ENCODE measurements around the gene DNAJC24.

DNAJC24 gene

DNA sequence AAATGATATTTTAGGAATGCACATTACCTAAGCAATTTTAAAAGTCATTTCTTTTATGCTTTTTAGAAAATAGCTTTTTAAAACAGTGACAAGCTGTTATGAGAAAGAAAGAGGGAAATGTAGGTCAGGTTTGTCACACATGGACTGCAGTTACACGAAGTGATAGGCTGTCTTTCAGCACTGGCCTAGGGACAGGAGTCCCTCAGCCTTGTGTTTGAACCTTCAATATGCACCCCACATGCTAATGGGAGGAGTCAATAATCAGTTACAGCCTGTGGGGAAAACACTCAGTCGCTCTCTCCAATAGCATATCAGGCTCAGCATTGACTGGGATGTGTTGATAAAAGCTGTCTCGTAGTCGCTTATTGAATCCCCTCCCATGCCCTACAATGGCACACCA, 45.8 kb downstream of the DNAJC24 start:
- no peak overlapping the region for H3K27ac ChIP-seq (ENCODE audit: extremely low read depth, low read depth, low read length)
- no peaks in the 10 kb centered on the region for H3K36me3 ChIP-seq (ENCODE audit: control insufficient read depth in 2 of 2, insufficient read depth in 1 of 2, low read length in 2 of 2)
- POLR2A ChIA-PET, result no interaction called here
- TF ChIP-seq, protein P1, sequence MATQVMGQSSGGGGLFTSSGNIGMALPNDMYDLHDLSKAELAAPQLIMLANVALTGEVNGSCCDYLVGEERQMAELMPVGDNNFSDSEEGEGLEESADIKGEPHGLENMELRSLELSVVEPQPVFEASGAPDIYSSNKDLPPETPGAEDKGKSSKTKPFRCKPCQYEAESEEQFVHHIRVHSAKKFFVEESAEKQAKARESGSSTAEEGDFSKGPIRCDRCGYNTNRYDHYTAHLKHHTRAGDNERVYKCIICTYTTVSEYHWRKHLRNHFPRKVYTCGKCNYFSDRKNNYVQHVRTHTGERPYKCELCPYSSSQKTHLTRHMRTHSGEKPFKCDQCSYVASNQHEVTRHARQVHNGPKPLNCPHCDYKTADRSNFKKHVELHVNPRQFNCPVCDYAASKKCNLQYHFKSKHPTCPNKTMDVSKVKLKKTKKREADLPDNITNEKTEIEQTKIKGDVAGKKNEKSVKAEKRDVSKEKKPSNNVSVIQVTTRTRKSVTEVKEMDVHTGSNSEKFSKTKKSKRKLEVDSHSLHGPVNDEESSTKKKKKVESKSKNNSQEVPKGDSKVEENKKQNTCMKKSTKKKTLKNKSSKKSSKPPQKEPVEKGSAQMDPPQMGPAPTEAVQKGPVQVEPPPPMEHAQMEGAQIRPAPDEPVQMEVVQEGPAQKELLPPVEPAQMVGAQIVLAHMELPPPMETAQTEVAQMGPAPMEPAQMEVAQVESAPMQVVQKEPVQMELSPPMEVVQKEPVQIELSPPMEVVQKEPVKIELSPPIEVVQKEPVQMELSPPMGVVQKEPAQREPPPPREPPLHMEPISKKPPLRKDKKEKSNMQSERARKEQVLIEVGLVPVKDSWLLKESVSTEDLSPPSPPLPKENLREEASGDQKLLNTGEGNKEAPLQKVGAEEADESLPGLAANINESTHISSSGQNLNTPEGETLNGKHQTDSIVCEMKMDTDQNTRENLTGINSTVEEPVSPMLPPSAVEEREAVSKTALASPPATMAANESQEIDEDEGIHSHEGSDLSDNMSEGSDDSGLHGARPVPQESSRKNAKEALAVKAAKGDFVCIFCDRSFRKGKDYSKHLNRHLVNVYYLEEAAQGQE (tag by site-specific recombination; IDR thresholded peaks at IDR 0.05), result 0 out of 2 replicates have a peak, but pooled peaks have one; percentile 32
- TF ChIP-seq, protein P2, sequence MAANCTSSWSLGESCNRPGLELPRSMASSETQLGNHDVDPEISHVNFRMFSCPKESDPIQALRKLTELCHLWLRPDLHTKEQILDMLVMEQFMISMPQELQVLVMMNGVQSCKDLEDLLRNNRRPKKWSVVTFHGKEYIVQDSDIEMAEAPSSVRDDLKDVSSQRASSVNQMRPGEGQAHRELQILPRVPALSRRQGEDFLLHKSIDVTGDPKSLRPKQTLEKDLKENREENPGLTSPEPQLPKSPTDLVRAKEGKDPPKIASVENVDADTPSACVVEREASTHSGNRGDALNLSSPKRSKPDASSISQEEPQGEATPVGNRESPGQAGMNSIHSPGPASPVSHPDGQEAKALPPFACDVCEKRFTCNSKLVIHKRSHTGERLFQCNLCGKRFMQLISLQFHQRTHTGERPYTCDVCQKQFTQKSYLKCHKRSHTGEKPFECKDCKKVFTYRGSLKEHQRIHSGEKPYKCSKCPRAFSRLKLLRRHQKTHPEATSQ (tag by site-specific recombination; IDR thresholded peaks at IDR 0.05), result no peak
- no peak overlapping the region for H3K4me3 ChIP-seq (ENCODE audit: low read depth, low read length)
- peaks cover 3% of the 10 kb centered on the region; the same call in 1 of the 2 replicates for H3K4me1 ChIP-seq (ENCODE audit: control insufficient read depth, insufficient read depth, low read length)
- no peaks in the 10 kb centered on the region for H3K9me3 ChIP-seq (ENCODE audit: control insufficient read depth, insufficient read depth, low read depth, low read length)
- CTCF ChIA-PET, result interaction anchor here (1.2 kb wide), 1 partner anchor 591 kb away, joined by 5 read pairs; no protein-coding TSS in a partner anchor

DNA sequence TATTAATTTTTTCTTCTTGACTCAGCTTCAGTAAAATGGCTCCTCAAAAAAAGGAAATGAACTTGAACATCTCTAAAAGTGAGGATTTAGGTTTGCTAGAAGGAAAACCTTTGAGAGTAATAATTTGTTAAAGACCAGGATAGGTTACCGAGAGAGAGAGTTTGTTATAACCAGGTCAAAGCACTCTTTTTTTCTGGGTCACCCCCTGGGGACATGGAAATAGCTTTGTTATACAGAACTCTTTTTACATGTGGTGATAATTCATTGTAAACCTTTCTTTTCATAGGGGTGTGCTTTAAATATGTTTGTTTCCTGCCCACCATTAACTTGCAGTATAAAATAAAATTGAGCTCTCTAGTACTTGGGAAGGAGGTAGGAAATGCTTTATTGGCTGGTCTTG, 47.7 kb downstream of the DNAJC24 start:
- TF ChIP-seq, protein P3, sequence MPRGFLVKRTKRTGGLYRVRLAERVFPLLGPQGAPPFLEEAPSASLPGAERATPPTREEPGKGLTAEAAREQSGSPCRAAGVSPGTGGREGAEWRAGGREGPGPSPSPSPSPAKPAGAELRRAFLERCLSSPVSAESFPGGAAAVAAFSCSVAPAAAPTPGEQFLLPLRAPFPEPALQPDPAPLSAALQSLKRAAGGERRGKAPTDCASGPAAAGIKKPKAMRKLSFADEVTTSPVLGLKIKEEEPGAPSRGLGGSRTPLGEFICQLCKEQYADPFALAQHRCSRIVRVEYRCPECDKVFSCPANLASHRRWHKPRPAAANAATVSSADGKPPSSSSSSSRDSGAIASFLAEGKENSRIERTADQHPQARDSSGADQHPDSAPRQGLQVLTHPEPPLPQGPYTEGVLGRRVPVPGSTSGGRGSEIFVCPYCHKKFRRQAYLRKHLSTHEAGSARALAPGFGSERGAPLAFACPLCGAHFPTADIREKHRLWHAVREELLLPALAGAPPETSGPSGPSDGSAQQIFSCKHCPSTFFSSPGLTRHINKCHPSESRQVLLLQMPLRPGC (tag by site-specific recombination; IDR thresholded peaks at IDR 0.05), result no peak
- TF ChIP-seq ZBTB1 (tag by site-specific recombination; IDR thresholded peaks at IDR 0.05), result no peak
- TF ChIP-seq GLI4 (tag by site-specific recombination; IDR thresholded peaks at IDR 0.05), result no peak
- H3K4me3 ChIP-seq (ENCODE audit: low read depth, low read length), result no peak overlapping the region
- no peak overlapping the region for H3K27ac ChIP-seq (ENCODE audit: extremely low read depth, low read depth, low read length)
- ChIA-PET CTCF (interaction anchor here (0.8 to 1.2 kb wide), 3 partner anchors 20 to 541 kb away, joined by 3 read pairs; no protein-coding TSS in a partner anchor), POLR2A (interaction anchor here (0.6 kb wide), 1 partner anchor 63 kb away, joined by 3 read pairs; no protein-coding TSS in a partner anchor)
- peaks cover 3% of the 10 kb centered on the region; the same call in 1 of the 2 replicates for H3K4me1 ChIP-seq (ENCODE audit: control insufficient read depth, insufficient read depth, low read length)
- no peaks in the 10 kb centered on the region for H3K9me3 ChIP-seq (ENCODE audit: control insufficient read depth, insufficient read depth, low read depth, low read length)
- no peaks in the 10 kb centered on the region for H3K36me3 ChIP-seq (ENCODE audit: control insufficient read depth in 2 of 2, insufficient read depth in 1 of 2, low read length in 2 of 2)

DNA sequence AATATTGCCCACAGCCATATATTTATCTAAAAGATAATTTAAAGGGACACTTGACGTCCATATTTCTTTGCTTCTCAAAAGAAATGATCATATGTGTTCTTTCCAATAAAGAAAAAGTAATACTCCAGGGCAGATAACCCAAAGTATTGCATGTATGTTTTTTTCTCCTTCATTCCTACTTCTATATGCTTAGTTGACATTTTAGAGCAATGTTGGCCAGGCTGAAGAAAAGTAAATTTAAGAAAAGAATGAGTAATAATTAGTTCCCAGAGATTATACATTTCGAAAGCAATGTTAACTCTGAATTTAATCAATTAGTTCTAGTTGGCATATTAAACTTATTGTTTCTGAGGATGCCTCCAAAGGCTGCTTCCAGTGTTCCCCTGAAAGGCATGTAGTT, 48.2 kb downstream of the DNAJC24 start:
- Histone ChIP-seq H3K36me3 (ENCODE audit: control insufficient read depth in 2 of 2, insufficient read depth in 1 of 2, low read length in 2 of 2) (no peaks in the 10 kb centered on the region), H3K4me3 (ENCODE audit: low read depth, low read length) (no peak overlapping the region), H3K9me3 (ENCODE audit: control insufficient read depth, insufficient read depth, low read depth, low read length) (no peaks in the 10 kb centered on the region), H3K27ac (ENCODE audit: extremely low read depth, low read depth, low read length) (no peak overlapping the region), H3K4me1 (ENCODE audit: control insufficient read depth, insufficient read depth, low read length) (peaks cover 3% of the 10 kb centered on the region; the same call in 1 of the 2 replicates)
- CTCF ChIA-PET, result interaction anchor here (0.8 kb wide), 1 partner anchor 20 kb away, joined by 3 read pairs; no protein-coding TSS in a partner anchor
- POLR2A ChIA-PET, result no interaction called here
- TF ChIP-seq ZNF311 (tag by site-specific recombination; IDR thresholded peaks at IDR 0.05; ENCODE audit: borderline replicate concordance) (no peak), ZNF510 (tag by site-specific recombination; IDR thresholded peaks at IDR 0.05; ENCODE audit: insufficient replicate concordance) (no peak)

DNA sequence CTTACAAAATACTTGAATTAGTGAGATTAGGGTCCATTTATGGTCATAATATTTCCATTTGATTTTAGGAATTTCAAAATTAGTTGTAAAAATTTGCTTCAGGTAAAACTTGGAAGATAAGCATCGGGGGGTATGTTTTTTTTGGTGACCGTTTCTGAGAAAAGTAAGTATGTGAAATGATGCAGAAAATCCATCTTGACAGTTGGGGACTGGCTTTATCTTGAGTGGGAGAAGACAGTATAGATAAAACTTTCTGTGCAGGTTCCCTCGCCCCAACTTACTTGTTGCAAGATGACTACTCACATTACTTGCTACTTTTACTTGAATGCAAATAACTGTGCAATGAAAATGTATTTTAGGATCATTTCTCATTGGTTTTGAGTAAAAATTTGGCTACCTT, 49.5 kb downstream of the DNAJC24 start:
- H3K4me1 ChIP-seq (ENCODE audit: control insufficient read depth, insufficient read depth, low read length), result peaks cover 3% of the 10 kb centered on the region; the same call in 1 of the 2 replicates
- CTCF ChIA-PET, result no interaction called here
- TF ChIP-seq SCRT1 (tag by site-specific recombination; IDR thresholded peaks at IDR 0.05; ENCODE audit: borderline replicate concordance), result peak; percentile 46; the same call in 1 of the 2 replicates
- TF ChIP-seq, protein P4, sequence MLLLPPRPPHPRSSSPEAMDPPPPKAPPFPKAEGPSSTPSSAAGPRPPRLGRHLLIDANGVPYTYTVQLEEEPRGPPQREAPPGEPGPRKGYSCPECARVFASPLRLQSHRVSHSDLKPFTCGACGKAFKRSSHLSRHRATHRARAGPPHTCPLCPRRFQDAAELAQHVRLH (tag by site-specific recombination; IDR thresholded peaks at IDR 0.05), result 0 out of 2 replicates have a peak, but pooled peaks have one; percentile 48
- TF ChIP-seq, protein P5, sequence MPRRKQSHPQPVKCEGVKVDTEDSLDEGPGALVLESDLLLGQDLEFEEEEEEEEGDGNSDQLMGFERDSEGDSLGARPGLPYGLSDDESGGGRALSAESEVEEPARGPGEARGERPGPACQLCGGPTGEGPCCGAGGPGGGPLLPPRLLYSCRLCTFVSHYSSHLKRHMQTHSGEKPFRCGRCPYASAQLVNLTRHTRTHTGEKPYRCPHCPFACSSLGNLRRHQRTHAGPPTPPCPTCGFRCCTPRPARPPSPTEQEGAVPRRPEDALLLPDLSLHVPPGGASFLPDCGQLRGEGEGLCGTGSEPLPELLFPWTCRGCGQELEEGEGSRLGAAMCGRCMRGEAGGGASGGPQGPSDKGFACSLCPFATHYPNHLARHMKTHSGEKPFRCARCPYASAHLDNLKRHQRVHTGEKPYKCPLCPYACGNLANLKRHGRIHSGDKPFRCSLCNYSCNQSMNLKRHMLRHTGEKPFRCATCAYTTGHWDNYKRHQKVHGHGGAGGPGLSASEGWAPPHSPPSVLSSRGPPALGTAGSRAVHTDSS (tag by site-specific recombination; IDR thresholded peaks at IDR 0.05), result no peak
- no peak for TF ChIP-seq ZNF324 (tag by site-specific recombination; IDR thresholded peaks at IDR 0.05)
- TF ChIP-seq OSR2 (tag by site-specific recombination; IDR thresholded peaks at IDR 0.05), result peak; percentile 65
- peak; percentile 56; the same call in 1 of the 2 replicates for TF ChIP-seq WT1 (tag by site-specific recombination; IDR thresholded peaks at IDR 0.05)
- TF ChIP-seq ZBTB48 (tag by site-specific recombination; IDR thresholded peaks at IDR 0.05), result no peak
- no peak for TF ChIP-seq EGR2 (tag by site-specific recombination; IDR thresholded peaks at IDR 0.05; ENCODE audit: low read depth)
- no peak for TF ChIP-seq TCF7L2 (IDR thresholded peaks at IDR 0.05; ENCODE audit: borderline replicate concordance, low read depth, low read length)
- peak; percentile 38; the same call in 1 of the 2 replicates for TF ChIP-seq MZF1 (tag by site-specific recombination; IDR thresholded peaks at IDR 0.05; ENCODE audit: borderline replicate concordance)
- TF ChIP-seq SALL2 (tag by site-specific recombination; IDR thresholded peaks at IDR 0.05; ENCODE audit: borderline replicate concordance), result no peak
- peak; percentile 31; the same call in 1 of the 2 replicates for TF ChIP-seq SCRT2 (tag by site-specific recombination; IDR thresholded peaks at IDR 0.05)

More for the DNA sequence above, 49.5 kb downstream of the DNAJC24 start:
- Histone ChIP-seq H3K4me3 (ENCODE audit: low read depth, low read length) (no peak overlapping the region), H3K27ac (ENCODE audit: extremely low read depth, low read depth, low read length) (no peak overlapping the region), H3K9me3 (ENCODE audit: control insufficient read depth, insufficient read depth, low read depth, low read length) (no peaks in the 10 kb centered on the region), H3K36me3 (ENCODE audit: control insufficient read depth in 2 of 2, insufficient read depth in 1 of 2, low read length in 2 of 2) (no peaks in the 10 kb centered on the region)
- POLR2A ChIA-PET, result no interaction called here
